Spleen (tissue), 7 donors: ENCODE measurements around the gene NAE1.

Experiments
- CTCF ChIP-seq, 11 experiments: fragments of 200-600 bp in 7 of 11; fragments of 450-650 bp in 4 of 11; sonication (generic) in 4 of 11; IDR thresholded peaks in 8 of 11; conservative IDR thresholded peaks in 3 of 11; 1 replicate in 7 of 11; 2 replicates in 4 of 11; pipeline versions ENCODE4 v1.4.0 to v1.8.0; 2016 to 2021; ENCODE audit warnings: antibody characterized with exemption in 11 of 11, inconsistent platforms in 4 of 11, mild to moderate bottlenecking in 1 of 11
- POLR2A ChIP-seq, 3 donors: fragments of 450-650 bp; IDR thresholded peaks; one replicate each; pipeline ENCODE4 v1.5.1; 2017; ENCODE audit warnings: antibody characterized with exemption in 3 of 3, mild to moderate bottlenecking in 1 of 3
- POLR2AphosphoS5 ChIP-seq, 3 donors: sonication (generic); formaldehyde crosslinking; IDR thresholded peaks; one replicate each; pipeline ENCODE4 v1.5.1; 2017; ENCODE audit warnings: antibody characterized with exemption in 3 of 3
- donor health status: DM: no; HTN: no; CAD: no; lungs with moderate emphysema.
- donor health status: DM: no; HTN: no; CAD: no.
- donor health status: DM: no; HTN: no; CAD: no.

GRCh38 chr16:66832190-66832589, 1.4 kb upstream of the NAE1 start:
- no peak for TF ChIP-seq POLR2AphosphoS5 (IDR thresholded peaks at IDR 0.05)
- TF ChIP-seq CTCF (IDR thresholded peaks at IDR 0.05 in 8 of 11, conservative IDR thresholded peaks at IDR 0.05 in 3 of 11) = no peak
- TF ChIP-seq POLR2A (IDR thresholded peaks at IDR 0.05) = no peak
